ENCODE results near the gene RAB3IL1. TPM values are rescaled to one million over a fixed set of nuclear protein-coding genes. Genes with fewer than 3 reads are reported as not detected.
A peak's percentile ranks its signal among the peaks of the same experiment; 100 is the strongest.

Gene RAB3IL1
- total and polyA plus RNA-seq, 9 of the 15 experiments (the other 6 are each of a cell fraction or from before 2014, with no cell fraction given) = 0.15 to 42.6 (median 15.5) TPM

- TF ChIP-seq POLR2AphosphoS2 (IDR thresholded peaks at IDR 0.05; ENCODE audit: low read length) = no peak
- no peak for TF ChIP-seq ETS2 (tag; IDR thresholded peaks at IDR 0.05; ENCODE audit: borderline replicate concordance, poor library complexity, severe bottlenecking)
- TF ChIP-seq AFF4 (CRISPR knock-in tag; IDR thresholded peaks at IDR 0.05) = no peak
- TF ChIP-seq KHSRP (IDR thresholded peaks at IDR 0.05) = no peak; the same call in 1 of the 2 replicates
- peak in 1 of 2 experiments; percentile 86; a peak in 2 of 4 replicates for TF ChIP-seq ZMIZ1 (IDR thresholded peaks at IDR 0.05; ENCODE audit: low read depth in 2 of 2, low read length in 2 of 2)
- peak; percentile 15; the same call in 1 of the 2 replicates for TF ChIP-seq NR4A1 (CRISPR knock-in tag; IDR thresholded peaks at IDR 0.05)
- peak; percentile 91 for TF ChIP-seq NR4A1 (tag; IDR thresholded peaks at IDR 0.05)
- no peak for TF ChIP-seq ZNF668 (CRISPR knock-in tag; IDR thresholded peaks at IDR 0.05)
- no peak for TF ChIP-seq NR3C1 (CRISPR knock-in tag; IDR thresholded peaks at IDR 0.05)
- 0 out of 2 replicates have a peak, but pooled peaks have one; percentile 60 for TF ChIP-seq CBFB (CRISPR knock-in tag; IDR thresholded peaks at IDR 0.05)
- TF ChIP-seq ZNF212 (CRISPR knock-in tag; IDR thresholded peaks at IDR 0.05) = peak; percentile 72; the same call in 1 of the 2 replicates
- no peak for TF ChIP-seq ZNF316 (IDR thresholded peaks at IDR 0.05)
- TF ChIP-seq, protein P1, sequence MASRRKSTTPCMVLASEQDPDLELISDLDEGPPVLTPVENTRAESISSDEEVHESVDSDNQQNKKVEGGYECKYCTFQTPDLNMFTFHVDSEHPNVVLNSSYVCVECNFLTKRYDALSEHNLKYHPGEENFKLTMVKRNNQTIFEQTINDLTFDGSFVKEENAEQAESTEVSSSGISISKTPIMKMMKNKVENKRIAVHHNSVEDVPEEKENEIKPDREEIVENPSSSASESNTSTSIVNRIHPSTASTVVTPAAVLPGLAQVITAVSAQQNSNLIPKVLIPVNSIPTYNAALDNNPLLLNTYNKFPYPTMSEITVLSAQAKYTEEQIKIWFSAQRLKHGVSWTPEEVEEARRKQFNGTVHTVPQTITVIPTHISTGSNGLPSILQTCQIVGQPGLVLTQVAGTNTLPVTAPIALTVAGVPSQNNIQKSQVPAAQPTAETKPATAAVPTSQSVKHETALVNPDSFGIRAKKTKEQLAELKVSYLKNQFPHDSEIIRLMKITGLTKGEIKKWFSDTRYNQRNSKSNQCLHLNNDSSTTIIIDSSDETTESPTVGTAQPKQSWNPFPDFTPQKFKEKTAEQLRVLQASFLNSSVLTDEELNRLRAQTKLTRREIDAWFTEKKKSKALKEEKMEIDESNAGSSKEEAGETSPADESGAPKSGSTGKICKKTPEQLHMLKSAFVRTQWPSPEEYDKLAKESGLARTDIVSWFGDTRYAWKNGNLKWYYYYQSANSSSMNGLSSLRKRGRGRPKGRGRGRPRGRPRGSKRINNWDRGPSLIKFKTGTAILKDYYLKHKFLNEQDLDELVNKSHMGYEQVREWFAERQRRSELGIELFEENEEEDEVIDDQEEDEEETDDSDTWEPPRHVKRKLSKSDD (conservative IDR thresholded peaks at IDR 0.05; ENCODE audit: low read length) = no peak
- TF ChIP-seq, protein P2, sequence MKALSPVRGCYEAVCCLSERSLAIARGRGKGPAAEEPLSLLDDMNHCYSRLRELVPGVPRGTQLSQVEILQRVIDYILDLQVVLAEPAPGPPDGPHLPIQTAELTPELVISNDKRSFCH (CRISPR knock-in tag; IDR thresholded peaks at IDR 0.05) = no peak
- TF ChIP-seq, protein P2 (tag; IDR thresholded peaks at IDR 0.05) = peak; percentile 96
- TF ChIP-seq ZNF764 (CRISPR knock-in tag; IDR thresholded peaks at IDR 0.05; ENCODE audit: low read depth) = no peak
- TF ChIP-seq MCM2 (IDR thresholded peaks at IDR 0.05; ENCODE audit: low read depth) = no peak
- no peak for TF ChIP-seq CHD1 (IDR thresholded peaks at IDR 0.05; ENCODE audit: low read length)
Measured at GRCh38 chr11:61869708-61870451, 47.5 kb downstream of the RAB3IL1 start (continued).

All from K562 (cell line).